ENCODE measurements around the gene TMEM131. TPM values are rescaled to one million over a fixed set of nuclear protein-coding genes. Genes with fewer than 3 reads are reported as not detected.

The TMEM131 gene
- polyA plus RNA-seq, 4 donors, result 40.3 to 51.9 (median 47.4) TPM

- DNase-seq (ENCODE audit: low read depth in 4 of 4, low spot score in 3 of 4), result no peak
These were observed 25.4 kb upstream of the TMEM131 start for GRCh38 chr2:98020992-98021713.

DNA sequence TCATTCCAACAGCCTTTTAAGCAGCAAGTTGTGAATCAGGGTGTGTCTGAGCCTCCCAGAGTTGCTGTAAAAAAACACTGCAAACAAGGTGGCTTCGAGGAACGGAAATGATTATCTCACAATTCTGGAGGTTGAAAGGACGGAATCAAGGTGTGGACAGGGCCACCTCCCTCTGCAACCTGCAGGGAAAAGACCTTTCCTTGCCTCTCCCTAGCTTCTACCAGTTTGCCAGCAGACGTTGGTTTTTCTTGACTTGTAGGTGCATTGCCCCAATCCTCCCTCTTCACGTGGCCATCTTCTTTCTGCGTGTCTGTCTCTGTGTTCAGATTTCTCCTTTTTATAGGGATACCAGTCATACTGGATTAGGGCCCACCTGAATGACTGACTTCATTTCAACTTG, 24.8 kb upstream of the TMEM131 start:
- DNase-seq (ENCODE audit: low read depth in 4 of 4, low spot score in 3 of 4), result no peak

- no peak for DNase-seq (ENCODE audit: low read depth in 4 of 4, low spot score in 3 of 4)
These were observed 21.3 kb upstream of the TMEM131 start for GRCh38 chr2:98016908-98017670.

- no peak for DNase-seq (ENCODE audit: low read depth in 4 of 4, low spot score in 3 of 4)
These were observed 19.9 kb upstream of the TMEM131 start for GRCh38 chr2:98015671-98016070.

GRCh38 chr2:98014379-98014778, 18.6 kb upstream of the TMEM131 start:
- DNase-seq (ENCODE audit: low read depth in 4 of 4, low spot score in 3 of 4), result no peak

- no peak for DNase-seq (ENCODE audit: low read depth in 4 of 4, low spot score in 3 of 4)
These were observed 17.8 kb upstream of the TMEM131 start for GRCh38 chr2:98013407-98014042.

GRCh38 chr2:98012561-98012991, 16.8 kb upstream of the TMEM131 start:
- DNase-seq (ENCODE audit: low read depth in 4 of 4, low spot score in 3 of 4), result no peak

DNA sequence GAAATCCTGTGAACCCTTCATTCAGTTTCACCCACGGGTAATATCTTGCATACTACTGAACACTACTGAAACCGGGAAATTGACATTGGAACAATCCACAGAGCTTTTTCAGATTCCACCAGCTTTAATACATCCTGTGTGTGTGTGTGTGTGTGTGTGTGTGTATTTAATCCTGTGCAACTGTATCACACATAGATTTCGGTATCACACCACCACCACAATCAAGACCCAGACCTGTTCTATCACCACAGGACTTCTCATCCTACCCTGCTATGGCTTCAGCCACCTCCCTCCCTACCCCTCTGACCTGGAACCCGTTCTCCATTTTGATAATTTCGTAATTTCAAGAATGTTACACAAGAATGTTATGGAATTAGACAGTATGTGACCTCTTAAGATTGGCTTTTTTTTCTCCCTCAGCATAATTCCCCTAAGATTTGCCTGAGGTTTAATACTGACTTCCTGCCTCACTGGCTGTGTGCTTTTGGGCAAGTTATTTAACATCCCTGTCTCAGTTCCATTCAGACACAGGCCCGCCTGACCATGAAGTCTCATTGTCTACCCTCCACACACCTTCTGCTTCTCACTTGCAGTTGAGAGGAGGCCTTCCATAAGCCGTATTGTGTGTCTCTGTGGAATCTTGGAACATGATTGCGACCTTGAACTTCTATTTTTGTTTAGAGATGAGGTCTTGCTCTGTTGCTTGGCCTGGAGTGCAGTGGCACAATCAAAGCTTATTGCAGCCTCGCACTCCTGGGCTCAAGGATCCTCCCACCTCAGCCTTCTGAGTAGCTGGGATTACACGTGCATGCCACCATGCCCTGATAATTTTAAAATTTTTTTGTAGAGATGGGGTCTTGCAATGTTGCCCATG, 14.4 kb upstream of the TMEM131 start:
- DNase-seq (ENCODE audit: low read depth in 4 of 4, low spot score in 3 of 4), result no peak

DNA sequence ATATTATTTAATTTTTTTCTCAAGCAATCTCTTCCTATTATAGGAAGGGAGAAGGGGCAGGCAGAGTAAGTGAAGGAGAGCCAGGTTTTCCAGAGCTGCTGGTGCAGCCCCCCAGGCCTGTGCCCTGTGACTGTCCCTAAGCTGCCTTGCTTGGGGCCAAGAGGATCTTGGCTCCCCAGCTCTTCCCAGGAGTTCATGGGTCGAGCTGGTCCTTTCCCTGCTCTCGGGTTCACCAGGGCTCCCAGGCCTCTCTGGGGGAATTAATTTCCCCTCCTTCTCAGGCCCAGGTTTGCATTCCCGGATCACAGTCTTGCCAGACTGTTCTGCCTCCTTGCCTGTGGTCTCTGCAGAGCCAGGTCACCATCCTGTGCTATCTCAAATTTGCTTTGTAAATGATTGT, 12.7 kb upstream of the TMEM131 start:
- DNase-seq (ENCODE audit: low read depth in 4 of 4, low spot score in 3 of 4), result no peak

- no peak for DNase-seq (ENCODE audit: low read depth in 4 of 4, low spot score in 3 of 4)
These were observed 10.6 kb upstream of the TMEM131 start for GRCh38 chr2:98006378-98006777.

GRCh38 chr2:98004613-98005012, 8.9 kb upstream of the TMEM131 start:
- no peak for DNase-seq (ENCODE audit: low read depth in 4 of 4, low spot score in 3 of 4)

DNA sequence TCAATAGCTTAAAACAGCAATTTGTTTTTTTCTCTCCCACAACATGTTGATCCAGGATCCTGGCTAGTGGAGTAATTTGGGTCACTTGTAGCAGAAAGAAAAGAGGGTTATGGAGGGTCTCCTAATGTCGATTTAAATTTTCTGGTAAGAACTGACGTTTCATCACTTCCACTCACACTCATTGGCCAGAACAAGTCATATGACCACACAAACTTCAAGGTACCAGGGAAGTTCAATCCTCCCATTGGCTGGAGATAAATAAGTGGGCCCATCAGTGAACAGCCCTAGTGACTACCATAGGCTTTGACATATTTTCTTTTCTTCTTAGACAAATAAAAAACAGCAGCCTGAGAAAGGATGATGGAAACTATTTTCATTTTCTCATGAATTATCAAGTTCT, 8.3 kb upstream of the TMEM131 start:
- no peak for DNase-seq (ENCODE audit: low read depth in 4 of 4, low spot score in 3 of 4)

DNA sequence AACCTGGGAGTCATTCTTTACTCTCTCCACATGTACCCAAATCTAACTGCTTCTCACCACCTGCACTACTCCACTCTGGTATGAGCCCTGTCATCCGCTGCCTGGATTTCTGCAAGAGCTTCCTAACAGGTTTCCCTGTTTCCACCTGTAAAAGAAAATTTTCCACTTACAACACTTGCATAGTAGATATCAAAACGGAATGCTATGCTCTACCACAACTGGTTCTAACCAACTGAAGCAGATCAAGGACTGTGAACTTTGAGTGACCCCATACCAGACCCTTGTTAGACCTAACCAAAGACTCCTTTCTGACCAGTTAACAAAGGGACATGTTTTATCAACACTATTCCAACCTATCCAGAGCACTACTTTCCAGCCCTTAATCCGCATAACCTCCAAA, 3.8 kb upstream of the TMEM131 start:
- no peak for DNase-seq (ENCODE audit: low read depth in 4 of 4, low spot score in 3 of 4)

GRCh38 chr2:97998431-97999005, 2.8 kb upstream of the TMEM131 start:
- DNase-seq (ENCODE audit: low read depth in 4 of 4, low spot score in 3 of 4), result no peak

DNA sequence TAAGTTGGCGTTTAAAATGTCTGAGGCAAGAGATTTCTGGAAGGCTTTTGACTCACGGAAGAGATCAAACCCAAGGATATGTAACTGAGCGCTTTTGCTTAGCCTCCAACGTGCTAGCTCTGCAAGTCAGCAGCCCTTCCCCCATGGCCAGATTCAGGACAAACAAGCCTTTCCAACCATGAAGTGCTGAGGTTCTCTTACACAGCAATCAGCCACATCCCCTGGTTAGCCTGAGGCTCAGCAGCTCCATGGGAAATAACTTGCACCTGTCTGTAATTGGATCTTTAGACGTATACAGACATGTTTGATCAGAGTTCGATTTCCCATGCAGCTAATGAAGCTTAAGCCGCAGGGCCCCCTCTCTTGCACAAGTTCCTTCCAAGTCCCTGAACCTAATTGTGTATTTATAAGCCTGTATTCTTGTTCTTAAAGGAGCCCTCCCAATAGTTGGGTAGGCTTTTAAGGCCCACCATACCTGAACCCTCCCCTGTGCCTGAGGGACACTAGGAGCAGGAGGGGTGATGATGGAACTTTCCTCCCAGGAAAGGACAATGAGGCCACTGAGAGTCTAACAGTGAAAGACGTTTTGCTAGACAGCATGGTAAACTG, 2.1 kb upstream of the TMEM131 start:
- DNase-seq (ENCODE audit: low read depth in 4 of 4, low spot score in 3 of 4), result peak in 3 of 4 donors; percentile 12 to 23 (median 14)

- DNase-seq (ENCODE audit: low read depth in 4 of 4, low spot score in 3 of 4), result no peak
These were observed 931 bp upstream of the TMEM131 start for GRCh38 chr2:97996679-97997078.

- DNase-seq (ENCODE audit: low read depth in 4 of 4, low spot score in 3 of 4), result peak; percentile 5 to 36 (median 26)
These were observed 568 bp downstream of the TMEM131 start for GRCh38 chr2:97995026-97995733.

DNA sequence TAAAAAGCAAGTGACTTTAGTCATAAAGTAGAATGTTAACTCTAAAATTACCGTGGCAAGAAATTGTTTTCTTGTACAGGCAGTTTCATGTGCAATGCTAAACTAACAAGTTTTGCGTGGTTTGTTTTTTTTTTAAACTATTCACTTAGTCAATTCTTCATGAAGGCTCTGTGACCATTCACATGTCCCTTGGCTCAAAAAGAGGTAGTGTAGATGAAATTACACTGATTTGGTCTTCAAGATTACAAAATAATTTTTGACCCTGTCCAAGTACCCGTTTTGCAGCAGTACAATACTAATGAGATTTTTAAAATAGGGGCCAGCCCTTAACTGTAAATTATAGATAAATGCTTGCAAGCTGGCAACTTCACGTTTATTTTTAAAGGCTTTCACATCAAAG, 1.3 kb downstream of the TMEM131 start:
- no peak for DNase-seq (ENCODE audit: low read depth in 4 of 4, low spot score in 3 of 4)

DNA sequence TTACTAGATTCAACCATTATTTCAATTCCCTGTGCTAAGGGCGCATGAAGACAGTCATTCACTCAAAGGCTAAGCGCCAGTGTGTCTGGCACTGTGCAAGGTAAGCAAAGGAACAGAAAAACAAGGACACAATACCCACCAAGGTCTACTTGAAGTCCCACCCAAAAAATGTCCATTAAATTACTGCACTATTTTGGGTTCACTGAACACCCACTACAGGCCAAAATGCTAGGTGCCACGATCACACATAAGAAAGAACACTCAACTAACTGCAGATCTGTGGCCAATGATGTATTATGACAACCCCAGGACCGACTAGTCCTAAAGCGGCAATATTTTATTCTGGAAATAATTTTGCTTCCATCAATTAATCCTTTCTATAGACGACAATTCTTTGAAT, 1.8 kb downstream of the TMEM131 start:
- no peak for DNase-seq (ENCODE audit: low read depth in 4 of 4, low spot score in 3 of 4)
